OCI-LY1 (cell line): Measurements from ENCODE around the gene PLXDC1.

Experiments used
- EZH2 ChIP-seq: fragments of 200-600 bp; sonication (generic), shearing (Covaris generic); IDR thresholded peaks from 2 replicates; pipeline ENCODE4 v1.8.0; 2017; ENCODE audit warnings: borderline replicate concordance, mixed run types, mild to moderate bottlenecking, antibody characterized with exemption, low read length, moderate library complexity, mixed read lengths
- TF ChIP-seq, protein P1 (sequence below): fragments of 200-600 bp; sonication (generic), shearing (Covaris generic); IDR thresholded peaks from 2 replicates; pipeline ENCODE4 v1.5.1; 2017; ENCODE audit warnings: mild to moderate bottlenecking, antibody characterized with exemption, low read length, moderate library complexity, mixed read lengths

DNA sequence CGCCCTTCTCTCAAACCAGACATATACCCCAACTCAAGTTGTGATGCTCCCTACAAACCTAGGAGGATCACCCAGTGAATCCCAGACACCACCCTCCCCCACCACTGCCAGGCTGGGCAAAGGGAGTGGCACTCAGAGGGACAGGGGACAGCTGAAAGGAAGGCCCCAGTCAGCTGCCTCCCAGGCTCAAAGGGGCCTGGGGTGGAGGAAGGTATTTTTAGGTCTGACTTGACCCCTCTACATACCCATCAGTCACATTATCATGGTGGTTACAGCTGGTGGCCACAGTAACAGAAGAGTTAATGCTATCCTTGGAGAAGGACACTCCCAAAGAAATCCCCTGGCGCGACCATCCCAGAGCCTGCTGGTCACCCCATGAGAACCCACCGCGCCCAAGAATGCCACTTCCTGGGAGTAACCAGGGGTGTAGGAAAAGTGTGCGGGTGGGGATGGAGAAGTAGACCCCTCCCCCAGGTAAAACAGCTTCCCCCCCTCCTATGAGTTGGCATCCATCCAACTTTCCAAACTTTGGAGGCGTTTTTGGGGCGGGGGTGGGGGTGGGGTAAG is 44.9 kb upstream of the PLXDC1 start:
- TF ChIP-seq, protein P1, sequence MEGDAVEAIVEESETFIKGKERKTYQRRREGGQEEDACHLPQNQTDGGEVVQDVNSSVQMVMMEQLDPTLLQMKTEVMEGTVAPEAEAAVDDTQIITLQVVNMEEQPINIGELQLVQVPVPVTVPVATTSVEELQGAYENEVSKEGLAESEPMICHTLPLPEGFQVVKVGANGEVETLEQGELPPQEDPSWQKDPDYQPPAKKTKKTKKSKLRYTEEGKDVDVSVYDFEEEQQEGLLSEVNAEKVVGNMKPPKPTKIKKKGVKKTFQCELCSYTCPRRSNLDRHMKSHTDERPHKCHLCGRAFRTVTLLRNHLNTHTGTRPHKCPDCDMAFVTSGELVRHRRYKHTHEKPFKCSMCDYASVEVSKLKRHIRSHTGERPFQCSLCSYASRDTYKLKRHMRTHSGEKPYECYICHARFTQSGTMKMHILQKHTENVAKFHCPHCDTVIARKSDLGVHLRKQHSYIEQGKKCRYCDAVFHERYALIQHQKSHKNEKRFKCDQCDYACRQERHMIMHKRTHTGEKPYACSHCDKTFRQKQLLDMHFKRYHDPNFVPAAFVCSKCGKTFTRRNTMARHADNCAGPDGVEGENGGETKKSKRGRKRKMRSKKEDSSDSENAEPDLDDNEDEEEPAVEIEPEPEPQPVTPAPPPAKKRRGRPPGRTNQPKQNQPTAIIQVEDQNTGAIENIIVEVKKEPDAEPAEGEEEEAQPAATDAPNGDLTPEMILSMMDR = no peak
- TF ChIP-seq EZH2 = no peak
